Kidney tubule cell (primary cell): Measurements from ENCODE around the gene VPS25.
"Not testable (repeated sequence)": the region's sequence is repeated elsewhere in the genome, so short reads cannot be mapped to it uniquely, and the experiment has no call there.

Experiments used
- DNase-seq: peaks from one replicate; pipeline ENCODE4 v3.0.0-alpha.2; 2018; ENCODE audit warnings: low spot score

The VPS25 gene

DNA sequence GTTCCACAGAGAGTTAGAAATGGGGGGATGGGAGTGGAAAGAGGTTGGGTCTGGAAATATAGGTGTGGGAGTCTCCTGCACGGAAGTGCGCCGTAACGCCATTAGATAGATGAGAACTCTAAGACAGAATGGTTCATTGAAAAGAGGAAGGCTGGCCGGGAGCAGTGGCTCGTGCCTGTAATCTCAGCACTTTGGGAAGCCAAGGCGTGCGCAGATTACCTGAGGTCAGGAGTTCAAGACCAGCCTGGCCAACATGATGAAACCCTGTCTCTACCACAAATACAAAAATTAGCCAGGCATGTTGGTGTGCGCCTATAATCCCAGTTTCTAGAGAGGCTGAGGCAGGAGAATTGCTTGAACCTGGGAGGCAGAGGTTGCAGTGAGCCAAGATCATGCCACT, 5.2 kb upstream of the VPS25 start:
- DNase-seq, result not testable (repeated sequence)

DNA sequence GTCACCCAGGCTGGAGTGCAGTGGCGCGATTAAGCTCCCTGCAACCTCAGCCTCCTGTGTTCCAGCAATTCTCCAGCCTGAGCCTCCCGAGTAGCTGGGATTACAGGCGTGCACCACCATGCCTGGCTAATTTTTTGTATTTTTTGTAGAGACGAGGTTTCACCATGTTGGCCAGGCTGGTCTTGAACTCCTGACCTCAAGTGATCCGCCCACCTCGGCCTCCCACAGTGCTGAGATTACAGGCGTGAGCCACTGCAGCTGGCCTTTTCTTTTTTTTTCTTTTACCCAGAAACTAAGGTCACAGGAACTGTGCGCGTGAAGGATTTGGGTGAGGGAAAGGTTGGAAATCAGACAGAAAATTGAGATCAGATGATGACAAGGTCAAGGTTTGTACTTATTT, 3.3 kb upstream of the VPS25 start:
- DNase-seq, result not testable (repeated sequence)

DNA sequence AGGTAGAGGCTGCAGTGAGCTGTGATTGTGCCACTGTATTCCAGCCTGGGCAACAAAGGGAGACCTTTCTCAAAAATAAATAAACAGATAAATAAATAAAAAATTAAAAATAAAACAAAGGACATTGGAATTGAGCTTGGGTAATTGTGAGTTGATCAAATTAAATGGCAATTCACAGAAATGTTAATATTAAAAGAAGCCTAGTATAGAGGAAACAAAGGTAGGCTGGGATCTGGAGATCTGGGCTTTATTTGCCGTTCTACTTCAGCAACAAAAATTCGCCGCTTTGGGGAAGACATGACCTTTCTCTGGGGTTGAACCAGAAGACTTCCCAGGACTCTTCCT, 332 bp upstream of the VPS25 start:
- no peak for DNase-seq

DNA sequence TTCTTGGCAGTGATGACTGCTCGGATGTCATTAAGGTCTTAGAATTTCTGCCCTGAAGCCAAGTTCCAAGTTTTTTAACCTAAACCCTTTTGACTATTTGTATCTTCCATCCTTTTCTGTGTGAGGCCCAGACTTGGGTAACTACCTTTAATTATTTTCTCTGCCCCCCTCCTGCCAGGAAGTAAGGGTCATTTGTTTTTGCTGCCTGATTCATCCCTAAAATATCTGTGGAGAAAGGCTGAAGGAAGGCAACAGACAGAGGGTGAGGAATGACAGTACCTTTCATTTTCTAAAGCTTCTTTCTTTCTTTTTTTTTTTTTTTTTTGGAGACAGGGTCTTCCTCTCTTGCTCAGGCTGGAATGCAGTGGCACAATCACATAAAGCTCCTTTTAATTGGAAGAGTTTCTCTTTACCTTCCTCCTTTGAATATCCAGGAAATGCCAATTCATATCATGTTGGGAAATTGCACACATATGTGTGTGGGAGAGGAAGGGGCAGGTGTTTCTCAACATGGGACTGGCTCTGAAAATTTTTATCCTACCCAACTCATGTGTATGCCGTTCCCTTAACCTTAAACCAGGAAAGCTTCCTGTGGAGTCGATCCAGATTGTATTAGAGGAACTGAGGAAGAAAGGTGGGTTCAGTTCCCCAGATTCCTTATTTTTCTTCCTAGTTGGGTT, 957 bp downstream of the VPS25 start:
- DNase-seq, result peak; percentile 87

DNA sequence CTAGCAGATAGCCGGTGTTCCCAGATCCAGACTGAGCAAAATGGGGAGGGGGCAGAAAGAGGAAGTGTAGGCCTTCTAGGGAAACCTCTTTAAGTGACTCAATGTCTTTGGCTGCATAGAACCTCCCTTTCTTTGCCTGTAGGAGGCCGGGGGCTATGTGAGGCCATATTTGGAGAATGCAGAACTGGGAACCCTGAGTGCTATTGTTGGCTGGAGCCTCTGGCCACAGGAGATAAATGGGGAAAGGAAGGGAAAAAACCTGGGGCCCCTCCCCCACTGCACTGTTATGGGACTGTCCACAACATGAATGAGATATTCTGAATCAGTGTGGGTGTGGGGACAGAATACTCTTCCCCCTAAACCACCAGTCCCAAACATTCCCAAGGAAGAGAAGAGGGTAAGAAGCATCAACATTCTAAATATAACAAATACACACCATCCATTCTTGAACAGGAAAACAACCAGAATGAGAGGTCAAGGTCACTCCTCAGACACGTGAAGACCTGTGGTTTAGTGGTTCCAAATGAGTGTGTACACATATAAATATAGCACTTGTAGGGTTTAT, 2.4 kb downstream of the VPS25 start:
- DNase-seq, result peak; percentile 71

DNA sequence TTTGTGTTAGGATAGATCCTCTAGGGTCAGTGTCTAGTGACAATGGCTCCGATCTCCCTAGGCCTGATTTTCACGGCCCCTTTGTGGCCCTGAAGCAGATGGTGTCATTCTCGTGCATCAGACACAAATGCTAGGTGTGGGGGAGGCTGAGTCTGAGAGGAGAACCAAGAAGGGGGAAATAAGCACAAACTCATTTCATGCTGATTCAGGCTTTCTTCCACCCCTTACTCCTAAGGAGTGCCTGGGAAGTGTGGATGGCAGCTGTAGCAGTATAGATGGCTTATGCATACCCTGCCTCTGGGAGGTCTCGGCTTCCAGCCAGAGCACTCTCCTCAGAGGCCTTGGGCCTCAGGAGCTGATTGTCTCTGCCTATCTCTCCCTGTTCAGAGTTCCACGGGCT, 5.3 kb downstream of the VPS25 start:
- DNase-seq, result no peak

DNA sequence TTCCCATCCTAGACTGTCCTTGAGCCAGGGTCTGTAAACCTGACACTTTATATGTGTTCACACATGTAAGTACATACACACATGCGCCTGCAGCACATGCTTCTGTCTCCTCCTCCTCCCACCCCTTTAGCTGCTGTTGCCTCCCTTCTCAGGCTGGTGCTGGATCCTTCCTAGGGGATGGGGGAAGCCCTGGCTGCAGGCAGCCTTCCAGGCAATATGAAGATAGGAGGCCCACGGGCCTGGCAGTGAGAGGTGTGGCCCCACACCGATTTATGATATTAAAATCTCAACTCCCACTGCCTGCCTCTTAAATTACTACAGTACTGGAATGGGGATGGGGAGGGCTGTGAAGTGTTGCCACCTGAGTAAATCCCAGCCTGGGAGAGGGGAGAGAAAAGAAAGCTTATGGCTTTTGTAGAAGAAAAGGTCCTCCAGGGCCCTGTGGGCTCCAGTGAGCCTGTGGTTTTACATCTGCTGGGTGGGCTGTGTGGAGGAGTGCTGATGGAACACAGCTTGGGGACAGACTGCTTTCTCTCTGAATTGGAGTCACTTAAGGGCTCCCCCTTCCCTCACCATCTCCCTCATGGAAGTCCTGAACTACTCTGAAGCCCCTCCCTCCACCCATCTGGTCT, 6.2 kb downstream of the VPS25 start:
- no peak for DNase-seq

DNA sequence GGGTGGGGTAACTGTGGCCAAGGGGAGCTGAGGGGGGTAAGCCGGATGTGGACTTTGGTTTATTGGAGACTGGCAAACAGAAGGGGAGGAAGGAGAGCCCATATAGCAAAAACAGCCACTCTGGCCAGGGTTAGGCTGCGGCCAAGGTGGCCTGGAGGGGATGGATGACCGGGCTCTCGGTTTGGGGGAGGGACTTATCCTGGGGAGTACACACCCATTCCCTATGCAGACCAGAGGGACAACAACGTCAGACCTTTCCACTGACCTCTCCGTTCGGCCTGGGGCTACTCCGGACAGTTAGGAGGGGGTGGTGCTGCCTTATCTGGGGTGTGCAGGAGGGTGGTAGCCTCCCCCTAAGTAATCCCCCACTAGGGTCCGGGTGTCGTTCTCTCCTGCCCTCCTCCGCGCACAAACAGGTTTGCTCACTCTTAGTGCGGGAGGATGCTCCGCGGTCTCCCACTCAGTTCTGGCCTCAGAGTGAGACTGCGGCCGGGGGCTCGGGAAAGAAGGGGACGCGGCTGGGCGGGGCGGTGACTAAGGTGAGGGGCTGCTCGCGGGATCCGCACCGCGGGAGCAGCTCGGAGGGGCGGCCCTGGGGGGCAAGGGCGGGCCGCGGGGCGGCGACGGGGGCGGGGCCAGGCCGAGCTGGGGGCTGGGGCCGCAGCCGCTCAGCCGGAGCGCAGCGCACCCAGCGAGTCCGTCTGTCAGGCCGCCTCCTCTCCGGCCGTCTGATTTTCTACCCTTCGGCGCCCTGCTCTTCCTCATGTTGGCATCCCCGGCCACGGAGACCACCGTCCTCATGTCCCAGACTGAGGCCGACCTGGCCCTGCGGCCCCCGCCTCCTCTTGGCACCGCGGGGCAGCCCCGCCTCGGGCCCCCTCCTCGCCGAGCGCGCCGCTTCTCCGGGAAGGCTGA, 6.9 kb downstream of the VPS25 start, which contains the start of gene WNK4:
Gene WNK4, plus strand, starts transcription at position 675 of the 915 bp plus-strand sequence. Its CDS starts 89 bp downstream, at position 764.
- DNase-seq, result peak; percentile 65

DNA sequence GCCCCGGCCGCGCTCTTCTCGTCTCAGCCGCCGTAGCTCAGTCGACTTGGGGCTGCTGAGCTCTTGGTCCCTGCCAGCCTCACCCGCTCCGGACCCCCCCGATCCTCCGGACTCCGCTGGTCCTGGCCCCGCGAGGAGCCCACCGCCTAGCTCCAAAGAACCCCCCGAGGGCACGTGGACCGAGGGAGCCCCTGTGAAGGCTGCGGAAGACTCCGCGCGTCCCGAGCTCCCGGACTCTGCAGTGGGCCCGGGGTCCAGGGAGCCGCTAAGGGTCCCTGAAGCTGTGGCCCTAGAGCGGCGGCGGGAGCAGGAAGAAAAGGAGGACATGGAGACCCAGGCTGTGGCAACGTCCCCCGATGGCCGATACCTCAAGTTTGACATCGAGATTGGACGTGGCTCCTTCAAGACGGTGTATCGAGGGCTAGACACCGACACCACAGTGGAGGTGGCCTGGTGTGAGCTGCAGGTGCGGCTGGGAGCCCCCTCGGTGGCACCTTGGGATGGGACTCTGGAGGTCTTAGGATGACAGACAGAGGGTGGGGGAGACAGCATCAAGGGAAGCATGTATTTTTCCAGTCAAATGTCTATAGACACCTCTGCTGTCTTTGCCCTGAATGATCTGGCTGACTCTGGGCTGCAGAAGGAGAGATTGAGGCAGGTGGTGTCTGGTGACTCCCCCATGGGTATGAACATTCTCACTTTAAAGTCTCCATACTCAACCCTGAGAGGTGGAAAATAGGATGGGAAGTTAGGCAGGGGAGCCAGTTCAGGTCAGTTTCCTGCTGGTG, 7.8 kb downstream of the VPS25 start:
- no peak for DNase-seq

DNA sequence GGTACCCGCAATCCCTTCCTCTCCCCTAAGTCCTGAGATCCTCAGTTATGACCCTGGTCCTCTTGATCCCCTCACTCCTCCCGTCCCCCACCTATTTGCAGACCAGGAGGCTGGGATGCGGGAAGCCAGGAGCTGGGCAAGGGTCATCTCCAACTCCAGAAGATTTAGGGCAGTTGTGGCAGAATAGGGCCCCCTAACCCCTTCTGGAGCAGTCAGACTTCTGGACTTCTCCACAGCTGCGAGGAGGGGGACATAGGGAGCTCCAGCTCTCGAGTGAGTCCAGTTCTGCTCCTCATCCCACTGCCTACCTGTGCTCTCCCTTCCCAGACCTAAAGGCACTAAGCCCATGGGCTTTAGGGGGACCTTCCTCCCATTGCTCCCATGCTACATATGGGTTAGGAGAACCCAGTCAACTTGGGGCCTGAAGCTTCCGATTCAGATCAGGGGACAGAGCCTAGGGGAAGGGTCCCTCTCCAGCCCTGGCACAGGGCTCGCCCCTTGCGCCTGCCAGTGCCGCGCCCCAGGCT, 8.5 kb downstream of the VPS25 start:
- no peak for DNase-seq

DNA sequence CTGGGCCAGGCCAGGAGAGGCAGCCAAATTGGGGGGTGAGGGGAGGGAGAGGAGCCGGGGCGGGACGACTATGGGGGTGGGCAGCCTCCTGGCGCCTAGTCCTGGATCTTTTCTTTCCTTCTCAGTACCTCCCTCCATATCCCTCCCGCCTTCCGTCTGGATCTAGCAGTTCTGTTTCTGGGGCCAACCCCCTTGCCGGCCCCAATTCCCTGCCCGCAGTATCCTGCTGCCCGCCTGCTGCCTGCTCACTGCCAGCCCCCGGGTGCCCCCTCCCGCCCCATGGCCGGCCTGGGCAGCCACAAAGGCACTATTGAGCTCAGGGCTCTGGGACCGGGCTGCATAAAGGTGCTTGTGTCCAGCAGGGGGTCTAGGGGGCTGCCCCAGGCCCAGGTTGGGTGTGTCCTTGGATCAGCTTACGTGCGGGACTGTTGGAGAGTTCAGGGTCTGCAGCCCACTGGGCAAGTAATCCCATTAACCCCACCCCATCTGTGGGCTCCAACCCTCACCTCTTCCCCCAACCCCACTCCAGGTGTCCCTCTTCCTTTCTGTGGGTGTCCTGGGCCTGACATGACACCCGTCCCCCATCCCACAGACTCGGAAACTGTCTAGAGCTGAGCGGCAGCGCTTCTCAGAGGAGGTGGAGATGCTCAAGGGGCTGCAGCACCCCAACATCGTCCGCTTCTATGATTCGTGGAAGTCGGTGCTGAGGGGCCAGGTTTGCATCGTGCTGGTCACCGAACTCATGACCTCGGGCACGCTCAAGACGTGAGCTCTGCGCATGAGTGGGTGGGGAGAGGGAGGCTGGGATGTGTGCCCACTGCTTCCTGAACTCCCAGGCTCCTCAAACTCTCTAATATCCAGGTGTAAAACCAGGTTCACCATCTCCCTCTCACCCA, 9.2 kb downstream of the VPS25 start:
- no peak for DNase-seq

DNA sequence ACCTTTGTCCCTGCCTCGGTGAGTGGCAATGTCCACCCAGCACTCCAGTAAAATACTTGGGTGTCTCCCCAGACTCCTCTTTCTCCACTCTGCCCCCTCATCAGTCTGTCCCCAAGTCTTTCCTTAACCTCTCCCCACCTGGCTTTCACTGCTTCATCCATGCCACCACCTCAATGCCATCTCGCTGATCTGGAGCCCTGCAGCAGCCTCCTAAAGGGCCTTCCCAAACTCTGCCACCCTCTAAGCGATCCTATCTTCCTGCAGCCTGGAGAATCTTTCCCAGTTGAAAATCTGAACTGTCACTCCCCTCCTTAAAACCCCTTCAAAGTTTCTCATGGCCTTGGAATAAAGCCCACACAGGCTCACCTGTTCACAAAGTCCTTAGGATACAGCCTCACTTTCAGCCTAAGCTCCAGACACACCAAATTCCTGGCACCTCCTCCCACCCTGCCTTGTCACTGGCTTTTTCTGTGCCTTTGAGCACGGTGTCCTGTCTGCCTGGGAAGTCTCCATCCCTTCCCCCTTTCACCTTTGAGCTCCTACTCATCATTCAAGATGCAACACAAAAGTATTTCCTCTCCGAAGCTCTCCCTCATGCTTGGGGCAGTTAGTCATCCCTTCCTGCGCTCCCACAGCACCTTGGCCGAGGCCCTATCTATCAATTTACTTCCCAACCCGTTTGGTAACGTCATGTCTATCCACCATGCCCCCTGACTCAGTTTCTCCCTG, 10.0 kb downstream of the VPS25 start:
- peak; percentile 96 for DNase-seq

DNA sequence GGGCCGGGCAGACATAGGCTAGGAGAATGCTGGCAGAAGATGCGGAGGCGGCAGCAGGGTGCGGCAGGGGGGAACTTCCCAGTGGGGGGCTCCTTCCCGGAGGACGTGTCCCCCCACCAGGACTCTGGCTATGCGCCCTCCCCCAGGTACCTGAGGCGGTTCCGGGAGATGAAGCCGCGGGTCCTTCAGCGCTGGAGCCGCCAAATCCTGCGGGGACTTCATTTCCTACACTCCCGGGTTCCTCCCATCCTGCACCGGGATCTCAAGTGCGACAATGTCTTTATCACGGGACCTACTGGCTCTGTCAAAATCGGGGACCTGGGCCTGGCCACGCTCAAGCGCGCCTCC, 10.5 kb downstream of the VPS25 start:
- DNase-seq, result no peak

DNA sequence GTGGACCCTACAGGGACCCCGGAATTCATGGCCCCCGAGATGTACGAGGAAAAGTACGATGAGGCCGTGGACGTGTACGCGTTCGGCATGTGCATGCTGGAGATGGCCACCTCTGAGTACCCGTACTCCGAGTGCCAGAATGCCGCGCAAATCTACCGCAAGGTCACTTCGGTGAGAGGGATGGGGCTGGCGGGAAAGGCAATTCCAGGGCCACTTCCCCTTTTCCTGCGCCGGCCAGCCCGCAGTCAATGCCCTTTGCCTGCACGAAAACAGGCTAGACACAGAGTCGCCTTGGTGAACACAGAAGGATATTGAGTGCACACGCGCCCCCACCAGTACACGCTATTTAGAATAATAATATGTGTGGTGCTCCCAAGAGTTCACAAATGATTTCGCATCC, 11.2 kb downstream of the VPS25 start:
- DNase-seq, result no peak

DNA sequence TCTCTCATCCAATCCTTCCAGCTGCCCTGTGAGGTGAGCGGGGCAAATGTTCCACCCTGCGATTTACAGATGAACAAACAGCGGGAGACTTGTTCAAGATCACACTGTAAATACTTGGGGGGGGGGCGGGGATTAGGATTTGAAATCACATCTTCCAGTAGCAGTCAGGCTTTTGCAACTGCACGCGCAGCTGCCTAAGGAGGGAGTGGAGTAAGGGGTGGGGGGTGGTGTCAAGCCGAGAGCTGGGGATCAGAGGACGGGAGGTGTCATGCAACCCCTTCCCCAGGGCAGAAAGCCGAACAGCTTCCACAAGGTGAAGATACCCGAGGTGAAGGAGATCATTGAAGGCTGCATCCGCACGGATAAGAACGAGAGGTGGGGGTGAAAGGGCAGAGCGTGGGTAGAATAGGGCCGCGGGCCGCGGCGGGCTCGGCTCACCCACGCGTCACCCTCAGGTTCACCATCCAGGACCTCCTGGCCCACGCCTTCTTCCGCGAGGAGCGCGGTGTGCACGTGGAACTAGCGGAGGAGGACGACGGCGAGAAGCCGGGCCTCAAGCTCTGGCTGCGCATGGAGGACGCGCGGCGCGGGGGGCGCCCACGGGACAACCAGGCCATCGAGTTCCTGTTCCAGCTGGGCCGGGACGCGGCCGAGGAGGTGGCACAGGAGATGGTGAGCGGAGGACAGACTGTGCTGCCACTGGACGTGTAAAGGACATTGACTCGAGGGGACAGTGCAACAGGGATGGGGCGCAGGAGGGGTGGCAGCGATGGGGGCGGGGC, 11.8 kb downstream of the VPS25 start:
- no peak for DNase-seq

DNA sequence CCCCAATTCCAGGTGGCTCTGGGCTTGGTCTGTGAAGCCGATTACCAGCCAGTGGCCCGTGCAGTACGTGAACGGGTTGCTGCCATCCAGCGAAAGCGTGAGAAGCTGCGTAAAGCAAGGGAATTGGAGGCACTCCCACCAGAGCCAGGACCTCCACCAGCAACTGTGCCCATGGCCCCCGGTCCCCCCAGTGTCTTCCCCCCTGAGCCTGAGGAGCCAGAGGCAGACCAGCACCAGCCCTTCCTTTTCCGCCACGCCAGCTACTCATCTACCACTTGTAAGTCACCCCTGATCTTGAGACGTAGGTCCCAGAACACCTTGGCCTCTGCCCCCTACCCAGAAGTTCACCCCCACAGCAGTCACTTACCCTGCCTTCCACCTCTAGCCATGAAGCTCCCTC, 14.0 kb downstream of the VPS25 start:
- DNase-seq, result no peak

DNA sequence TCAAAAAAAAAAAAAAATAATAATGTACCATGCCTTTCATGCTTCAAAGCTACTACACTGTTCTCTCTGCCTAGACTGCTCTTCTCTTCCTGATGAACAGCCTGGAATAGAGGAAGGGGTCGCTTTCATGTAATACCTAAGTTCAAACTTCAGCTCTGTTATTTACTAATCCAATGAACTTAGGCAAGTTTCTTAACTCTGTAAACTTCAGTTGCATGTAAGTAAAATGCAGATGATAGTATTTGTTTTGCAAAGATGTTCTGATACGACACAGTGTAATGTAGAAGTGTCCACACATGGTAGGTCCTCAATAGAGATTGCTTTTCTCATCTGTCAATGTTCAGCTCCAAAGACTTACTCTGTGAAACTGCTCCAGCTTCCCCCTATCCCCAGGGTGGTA, 18.7 kb downstream of the VPS25 start:
- no peak for DNase-seq

DNA sequence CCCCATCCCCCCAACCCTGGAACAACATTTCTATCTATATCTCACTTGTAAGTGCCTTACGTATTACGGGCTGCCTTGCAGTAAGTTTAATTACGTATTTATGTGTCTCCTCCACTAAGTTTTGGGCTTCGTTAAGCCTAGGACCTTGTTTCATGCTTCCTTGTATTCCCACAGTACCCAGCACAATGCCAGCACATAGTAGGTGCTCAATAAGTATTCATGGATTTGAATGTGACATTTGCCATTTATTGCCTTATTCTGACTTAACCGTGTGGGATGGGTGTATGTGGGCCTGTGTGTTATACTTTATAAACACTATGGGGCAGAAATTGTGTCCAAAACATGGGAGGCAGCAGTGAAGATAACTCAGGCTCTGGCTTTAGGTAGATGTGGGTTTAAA, 19.3 kb downstream of the VPS25 start:
- no peak for DNase-seq

DNA sequence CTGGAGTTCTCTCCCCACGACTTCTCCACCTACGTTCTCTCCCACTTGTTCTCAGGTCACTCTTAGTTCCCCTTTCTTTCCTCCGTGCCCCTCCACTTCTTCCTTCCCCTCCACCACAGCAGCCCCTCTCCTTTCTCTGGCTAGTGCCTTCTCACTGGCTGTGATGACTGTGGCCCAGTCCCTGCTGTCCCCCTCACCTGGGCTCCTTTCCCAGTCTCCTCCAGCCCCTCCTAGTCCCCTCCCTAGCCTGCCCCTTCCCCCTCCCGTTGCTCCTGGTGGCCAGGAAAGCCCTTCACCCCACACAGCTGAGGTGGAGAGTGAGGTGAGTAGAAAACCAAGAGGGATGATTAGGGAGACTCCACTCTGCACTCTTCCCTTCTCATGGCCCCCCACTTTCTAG, 21.8 kb downstream of the VPS25 start:
- DNase-seq, result no peak
